OCI-LY3 (cell line): Measurements from ENCODE around the gene CAB39.

ENCODE experiments used
- H2AFZ ChIP-seq: fragments of 200-600, 300-600 bp; shearing (Covaris generic); 2 replicates; pipeline ENCODE4 v1.6.0; 2014; ENCODE audit warnings: antibody characterized with exemption, low read depth, low read length
- H3K27ac ChIP-seq: fragments of 200-600, 300-600 bp; sonication (generic); 2 replicates; pipeline ENCODE4 v1.5.1; 2014; ENCODE audit warnings: mild to moderate bottlenecking, low read length, moderate library complexity, mixed read lengths
- H3K27me3 ChIP-seq: fragments of 200-600, 300-600 bp; sonication (generic); 2 replicates; pipeline ENCODE4 v1.6.1; 2014; ENCODE audit warnings: low read depth, low read length, mixed read lengths
- H3K36me3 ChIP-seq: fragments of 200-600, 300-600 bp; sonication (generic); replicated peaks from 2 replicates; pipeline ENCODE3; 2014; ENCODE audit warnings: low read depth, low read length, mixed read lengths
- H3K4me1 ChIP-seq: fragments of 300-600, 200-600 bp; sonication (generic); 2 replicates; pipeline ENCODE4 v1.6.1; 2014; ENCODE audit warnings: low read length, mixed read lengths
- H3K4me2 ChIP-seq: fragments of 200-600, 300-600 bp; sonication (generic); 2 replicates; pipeline ENCODE4 v1.6.1; 2014; ENCODE audit warnings: low read length, mixed read lengths
- H3K4me3 ChIP-seq: fragments of 300-600, 200-600 bp; sonication (generic); 2 replicates; pipeline ENCODE4 v1.5.1; 2014; ENCODE audit warnings: antibody characterized with exemption, mild to moderate bottlenecking, low read length, moderate library complexity
- H3K79me2 ChIP-seq: fragments of 300-600, 200-600 bp; shearing (Covaris generic); 2 replicates; pipeline ENCODE4 v1.6.1; 2014; ENCODE audit warnings: mild to moderate bottlenecking, low read length, mixed read lengths
- H3K9ac ChIP-seq: fragments of 300-600, 200-600 bp; shearing (Covaris generic); 2 replicates; pipeline ENCODE4 v1.6.0; 2014; ENCODE audit warnings: mild to moderate bottlenecking, low read length, moderate library complexity
- H3K9me3 ChIP-seq: fragments of 200-600, 300-600 bp; shearing (Covaris generic); 2 replicates; pipeline ENCODE4 v1.6.1; 2014; ENCODE audit warnings: low read length, mixed read lengths; ENCODE audit not compliant: insufficient read depth
- H4K20me1 ChIP-seq: fragments of 200-600, 300-600 bp; sonication (generic); 2 replicates; pipeline ENCODE4 v1.6.1; 2016; ENCODE audit warnings: low read length, mixed read lengths; ENCODE audit not compliant: insufficient read depth
- CTCF ChIP-seq: fragments of 200-600, 300-600 bp; sonication (generic); IDR thresholded peaks from 2 replicates; pipeline ENCODE4 v1.5.1; 2014; ENCODE audit warnings: antibody characterized with exemption, low read length, low read depth
- EZH2phosphoT487 ChIP-seq: fragments of 200-600 bp; shearing (Covaris generic); IDR thresholded peaks from 2 replicates; pipeline ENCODE4 v1.6.1; 2018; ENCODE audit warnings: antibody characterized with exemption, mixed run types, low read depth

Gene CAB39

GRCh38 chr2:230669386-230669950, 43.2 kb upstream of the CAB39 start:
- TF ChIP-seq EZH2phosphoT487: no peak
- Histone ChIP-seq H3K27me3 (no peaks in the 10 kb centered on the region), H3K4me3 (no peak overlapping the region), H3K9me3 (no peaks in the 10 kb centered on the region), H3K4me2 (peak overlapping the region; percentile 50), H3K36me3 (no peaks in the 10 kb centered on the region), H2AFZ (no peak overlapping the region), H4K20me1 (no peaks in the 10 kb centered on the region), H3K9ac (peak overlapping the region; percentile 94), H3K27ac (peak overlapping the region; percentile 100), H3K79me2 (no peaks in the 10 kb centered on the region), H3K4me1 (peaks cover 72% of the 10 kb centered on the region)

- H3K4me2 ChIP-seq: peak overlapping the region; percentile 35
- peak overlapping the region; percentile 14; the same call in 1 of the 2 replicates for H3K27ac ChIP-seq
- peak overlapping the region; percentile 5; the same call in 1 of the 2 replicates for H3K9ac ChIP-seq
- no peaks in the 10 kb centered on the region for H3K36me3 ChIP-seq
- TF ChIP-seq CTCF (no peak), EZH2phosphoT487 (no peak)
- H3K4me1 ChIP-seq: peaks cover 56% of the 10 kb centered on the region
- H4K20me1 ChIP-seq: no peaks in the 10 kb centered on the region
- H3K4me3 ChIP-seq: no peak overlapping the region
- H3K9me3 ChIP-seq: no peaks in the 10 kb centered on the region
- peak overlapping the region; percentile 28; the same call in 1 of the 2 replicates for H2AFZ ChIP-seq
- H3K27me3 ChIP-seq: no peaks in the 10 kb centered on the region
- no peaks in the 10 kb centered on the region for H3K79me2 ChIP-seq
These were observed 41.5 kb upstream of the CAB39 start for GRCh38 chr2:230671117-230671516.

GRCh38 chr2:230672836-230673235, 39.8 kb upstream of the CAB39 start:
- Histone ChIP-seq H4K20me1 (no peaks in the 10 kb centered on the region), H3K4me1 (peaks cover 39% of the 10 kb centered on the region), H3K27ac (no peak overlapping the region), H3K27me3 (no peaks in the 10 kb centered on the region), H3K4me3 (no peak overlapping the region), H3K79me2 (no peaks in the 10 kb centered on the region), H3K4me2 (no peak overlapping the region), H3K9ac (no peak overlapping the region), H2AFZ (no peak overlapping the region), H3K9me3 (no peaks in the 10 kb centered on the region), H3K36me3 (peaks cover under 1% of the 10 kb centered on the region)
- TF ChIP-seq CTCF: no peak
- TF ChIP-seq EZH2phosphoT487: no peak

GRCh38 chr2:230674401-230674800, 38.2 kb upstream of the CAB39 start:
- Histone ChIP-seq H3K4me1 (peaks cover 23% of the 10 kb centered on the region), H3K9me3 (no peaks in the 10 kb centered on the region), H3K79me2 (no peaks in the 10 kb centered on the region), H3K27ac (no peak overlapping the region), H3K4me3 (no peak overlapping the region), H4K20me1 (no peaks in the 10 kb centered on the region), H2AFZ (no peak overlapping the region), H3K9ac (no peak overlapping the region), H3K27me3 (no peaks in the 10 kb centered on the region), H3K4me2 (no peak overlapping the region), H3K36me3 (peaks cover 5% of the 10 kb centered on the region)
- TF ChIP-seq EZH2phosphoT487 (no peak), CTCF (no peak)
